Heart left ventricle (tissue), 16 donors: ENCODE data around the gene KIFC1. TPM values are rescaled to one million over a fixed set of nuclear protein-coding genes. Genes with fewer than 3 reads are reported as not detected.

Experiments
- ATAC-seq, 4 donors: fragments of 200-7000 bp; cut with Tn5 transposase; one replicate each; pipeline ENCODE4 v1.9.1; 2020 to 2022; ENCODE audit warnings: moderate library complexity in 4 of 4, mild to moderate bottlenecking in 3 of 4, moderate number of reproducible peaks in 1 of 4
- DNase-seq, 5 donors: peaks; one replicate each; pipeline ENCODE4 v3.0.0-alpha.2; 2020
- H3K27ac ChIP-seq, 12 donors: fragments of 200-600 bp; sonication (generic) in 4 of 12; one replicate each; pipeline versions ENCODE4 v1.5.0 to v1.8.0; 2016 to 2022; ENCODE audit warnings: mild to moderate bottlenecking in 2 of 12
- H3K27me3 ChIP-seq, 9 donors: fragments of 200-600 bp; sonication (generic) in 2 of 9; one replicate each; pipeline versions ENCODE4 v1.5.1 to v1.8.0; 2016 to 2022; ENCODE audit warnings: mild to moderate bottlenecking in 3 of 9
- H3K36me3 ChIP-seq, 9 donors: fragments of 200-600 bp; sonication (generic) in 2 of 9; one replicate each; pipeline versions ENCODE4 v1.5.0 to v1.8.0; 2018 to 2022; ENCODE audit warnings: mild to moderate bottlenecking in 2 of 9
- H3K4me1 ChIP-seq, 12 donors: fragments of 200-600 bp; sonication (generic) in 4 of 12; one replicate each; pipeline versions ENCODE4 v1.5.0 to v1.8.0; 2016 to 2022; ENCODE audit warnings: mild to moderate bottlenecking in 3 of 12
- H3K4me3 ChIP-seq, 12 donors: fragments of 200-600 bp; sonication (generic) in 4 of 12; one replicate each; pipeline versions ENCODE4 v1.5.0 to v1.8.0; 2017 to 2022; ENCODE audit warnings: mild to moderate bottlenecking in 9 of 12, moderate library complexity in 4 of 12
- H3K9me3 ChIP-seq, 12 donors: fragments of 200-600 bp; sonication (generic) in 4 of 12; one replicate each; pipeline versions ENCODE4 v1.5.0 to v1.8.0; 2016 to 2022; ENCODE audit warnings: mild to moderate bottlenecking in 1 of 12
- CTCF ChIP-seq, 12 donors: fragments of 200-600 bp; sonication (generic) in 4 of 12; IDR thresholded peaks; one replicate each; pipeline versions ENCODE4 v1.5.0 to v1.8.0; 2018 to 2022; ENCODE audit warnings: antibody characterized with exemption in 12 of 12, mild to moderate bottlenecking in 5 of 12
- POLR2A ChIP-seq, 2 donors: fragments of 450-650 bp; IDR thresholded peaks; one replicate each; pipeline ENCODE4 v1.6.1; 2017; ENCODE audit warnings: antibody characterized with exemption in 2 of 2, mild to moderate bottlenecking in 2 of 2, moderate library complexity in 2 of 2
- WGBS, 4 donors: extraction: QIAGEN DNeasy Blood & Tissue Kit in 2 of 4; methylation state at CpG; one replicate each; pipeline versions ENCODE4 v1.1.5 to v1.1.7; 2013 to 2018; 5-methylcytosine and 5-hydroxymethylcytosine counted together
- intact Hi-C, 10 donors: fragments of 100-400 bp; cut with DNase I; formaldehyde crosslinking; loops; one replicate each; pipeline versions ENCODE4 v1.11.1 to v1.14.2; 2022
- polyA plus RNA-seq, 2 donors: library from polyadenylated mRNA; stranded (reverse); fragments of 200-250 nt; gene quantifications; one replicate each; pipeline ENCODE4 v1.2.3, GENCODE V29; 2013
- total RNA-seq, 9 donors: library from RNA; depleted of rRNA in 2 of 9; stranded (reverse); fragments of >200 nt in 2 of 9; fragmentation: NEBNext Ultra II Directional in 3 of 9; extraction: Animal tissue kit (Norgen Biotek cat#: 25700) in 3 of 9; gene quantifications; one replicate each; pipeline versions ENCODE4 v1.1.0 to v1.2.4, GENCODE V29; 2016 to 2023
- donor health status: ischemic (EF 13 %, LVEDD 7.1; RV severe dilation, severe dysfunction).
- donor health status: healthy with polysubstance abuse.
- donor health status: DM: no; HTN: yes; CAD: no.
- donor health status: DM: no; HTN: no; CAD: no.
- donor health status: ischemic (EF 25% LVEDD 6.9; RV normal size, moderate dysfunction).
- donor health status: ischemic (EF 25% LVEDD 5.7; RV mildly dilated, moderate dysfunction).
- donor health status: healthy.
- donor health status: DM: yes; HTN: yes; CAD: no.
- donor health status: ischemic (EF 35%, LVEDD 5.7; RV mildly dilated, moderate dysfunction).
- donor health status: nonischemic (EF 11% LVEDD 7.7; RV severe dilation, severe dysfunction).
- donor health status: DM: yes; HTN: yes; CAD: no.
- donor health status: PGD.
- donor health status: ischemic (EF 29% LVEDD 5.4; RV normal size, mild dysfunction).
- donor health status: nonischemic (EF 23%, LVEDD 6.1; RV moderate dilation, normal function).

The KIFC1 gene
- total and polyA plus RNA-seq, 11 donors = 0.04 to 7.0 (median 0.69) TPM; not detected in 3

DNA sequence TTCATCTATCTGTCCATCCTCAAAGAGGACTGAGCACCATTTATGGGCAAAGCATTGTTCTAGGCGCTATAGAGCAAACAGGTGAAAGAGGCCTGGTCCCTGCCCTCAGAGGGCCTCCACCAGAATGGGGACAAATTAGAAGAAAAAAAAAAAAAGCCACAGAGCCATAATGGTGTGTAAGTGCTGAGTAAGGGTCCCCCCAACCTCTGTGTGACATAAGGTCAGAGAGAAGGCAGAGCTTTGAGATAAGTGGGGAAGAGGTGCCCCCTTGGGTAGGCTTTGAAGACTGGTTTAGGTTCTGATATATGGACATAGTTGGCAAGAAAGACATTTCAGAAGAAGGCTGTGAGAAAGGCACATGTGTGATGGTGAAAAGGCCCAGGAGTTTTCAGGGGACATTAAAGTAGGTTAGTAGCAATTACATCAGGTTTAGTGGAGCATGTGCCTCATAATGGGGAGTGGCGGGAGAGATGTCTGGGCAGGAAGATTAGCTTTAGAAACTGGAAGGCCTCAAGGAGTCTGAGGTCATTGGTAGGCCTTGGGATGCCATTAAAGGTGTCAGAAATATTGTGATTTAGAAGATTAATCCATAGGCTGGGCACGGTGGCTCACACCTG is 47.5 kb downstream of the KIFC1 start:
- WGBS, 4 donors = 95 to 99% (median 96%) methylated on average over 3 of the region's 3 CpGs
- Histone ChIP-seq H3K9me3 (no peaks in the 10 kb centered on the region), H3K4me1 (peaks cover 0 to 10% (median 3%) of the 10 kb centered on the region in 12 donors), H3K4me3 (no peak overlapping the region), H3K27me3 (no peaks in the 10 kb centered on the region), H3K36me3 (peaks cover 0 to 74% (median 57%) of the 10 kb centered on the region in 9 donors), H3K27ac (no peak overlapping the region)
- TF ChIP-seq POLR2A (IDR thresholded peaks at IDR 0.05) (no peak), CTCF (IDR thresholded peaks at IDR 0.05) (no peak)
- intact Hi-C loops = no loop called here
- ATAC-seq = no peak
- no peak for DNase-seq

DNA sequence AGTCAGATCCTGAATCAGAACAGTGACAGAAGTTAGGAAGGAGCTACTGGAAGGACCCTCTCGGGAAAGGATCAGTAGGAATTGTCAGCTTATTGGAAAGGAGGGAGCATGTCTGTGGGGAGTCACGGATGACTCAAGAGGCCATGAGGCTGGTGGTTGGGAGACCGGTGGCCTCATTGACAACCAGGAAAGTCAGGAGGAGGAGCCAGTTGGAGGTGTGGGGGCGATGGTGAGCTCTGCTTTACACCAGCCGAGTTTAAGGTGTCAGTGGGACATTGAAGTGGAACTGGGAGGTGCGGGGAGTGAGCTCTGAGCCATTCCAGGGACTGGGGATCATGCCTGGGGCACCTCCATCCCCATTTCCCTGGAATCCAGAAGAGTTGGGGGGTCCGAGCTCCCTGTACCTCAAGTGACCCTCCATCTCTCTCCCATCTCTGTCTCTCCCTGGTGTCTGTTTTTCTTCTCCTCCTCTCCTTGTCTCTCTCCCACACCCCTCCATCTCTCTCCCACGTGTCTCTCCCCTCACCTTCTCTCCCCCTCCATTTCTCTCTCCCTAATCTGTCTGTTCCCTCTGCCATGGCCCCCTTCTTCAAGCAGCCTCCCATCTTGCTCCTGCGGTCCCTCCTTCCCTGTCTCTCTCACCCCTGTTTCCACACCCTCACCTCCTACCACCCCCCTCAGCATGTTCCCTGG is 48.5 kb downstream of the KIFC1 start:
- DNase-seq = no peak
- no peak overlapping the region for H3K27ac ChIP-seq
- 74 to 81% (median 78%) methylated on average over 9 of the region's 9 CpGs for WGBS, 4 donors
- no peaks in the 10 kb centered on the region for H3K9me3 ChIP-seq
- no peak for TF ChIP-seq POLR2A (IDR thresholded peaks at IDR 0.05)
- TF ChIP-seq CTCF (IDR thresholded peaks at IDR 0.05) = no peak
- ATAC-seq = no peak
- intact Hi-C loops = no loop called here
- peaks cover 0 to 83% (median 67%) of the 10 kb centered on the region in 9 donors for H3K36me3 ChIP-seq
- H3K4me3 ChIP-seq = no peak overlapping the region
- H3K4me1 ChIP-seq = peaks cover 0 to 15% (median 0%) of the 10 kb centered on the region in 12 donors
- H3K27me3 ChIP-seq = no peaks in the 10 kb centered on the region

DNA sequence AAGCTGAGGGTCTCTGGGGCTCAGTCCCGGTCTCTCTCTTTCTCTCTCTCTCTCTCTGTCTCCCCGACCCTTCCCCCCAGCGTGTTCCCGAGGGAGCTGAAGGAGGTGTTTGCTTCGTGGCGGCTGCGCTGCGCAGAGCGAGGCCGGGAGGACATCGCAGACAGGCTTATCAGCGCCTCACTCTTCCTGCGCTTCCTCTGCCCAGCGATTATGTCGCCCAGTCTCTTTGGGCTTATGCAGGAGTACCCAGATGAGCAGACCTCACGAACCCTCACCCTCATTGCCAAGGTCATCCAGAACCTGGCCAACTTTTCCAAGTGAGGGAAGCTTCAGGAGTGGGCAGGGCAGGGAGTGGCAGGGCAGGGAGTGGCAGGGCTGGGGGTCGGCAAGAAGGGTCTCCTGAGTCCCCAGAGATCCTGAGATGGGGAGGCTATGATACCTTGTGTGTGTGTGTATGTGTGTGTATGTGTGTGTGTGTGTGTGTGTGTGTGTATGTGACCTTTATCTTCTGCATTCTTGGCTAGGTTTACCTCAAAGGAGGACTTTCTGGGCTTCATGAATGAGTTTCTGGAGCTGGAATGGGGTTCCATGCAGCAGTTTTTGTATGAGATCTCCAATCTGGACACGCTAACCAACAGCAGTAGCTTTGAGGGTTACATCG is 49.2 kb downstream of the KIFC1 start:
- no peak overlapping the region for H3K4me3 ChIP-seq
- H3K9me3 ChIP-seq = no peaks in the 10 kb centered on the region
- H3K27ac ChIP-seq = no peak overlapping the region
- intact Hi-C loops = no loop called here
- no peak for DNase-seq
- TF ChIP-seq POLR2A (IDR thresholded peaks at IDR 0.05) = no peak
- TF ChIP-seq CTCF (IDR thresholded peaks at IDR 0.05) = no peak
- no peak for ATAC-seq
- H3K27me3 ChIP-seq = no peaks in the 10 kb centered on the region
- H3K4me1 ChIP-seq = peaks cover 0 to 20% (median 0%) of the 10 kb centered on the region in 12 donors
- H3K36me3 ChIP-seq = peaks cover 0 to 83% (median 64%) of the 10 kb centered on the region in 9 donors
- WGBS, 4 donors = 76 to 82% (median 79%) methylated on average over 19 of the region's 19 CpGs

DNA sequence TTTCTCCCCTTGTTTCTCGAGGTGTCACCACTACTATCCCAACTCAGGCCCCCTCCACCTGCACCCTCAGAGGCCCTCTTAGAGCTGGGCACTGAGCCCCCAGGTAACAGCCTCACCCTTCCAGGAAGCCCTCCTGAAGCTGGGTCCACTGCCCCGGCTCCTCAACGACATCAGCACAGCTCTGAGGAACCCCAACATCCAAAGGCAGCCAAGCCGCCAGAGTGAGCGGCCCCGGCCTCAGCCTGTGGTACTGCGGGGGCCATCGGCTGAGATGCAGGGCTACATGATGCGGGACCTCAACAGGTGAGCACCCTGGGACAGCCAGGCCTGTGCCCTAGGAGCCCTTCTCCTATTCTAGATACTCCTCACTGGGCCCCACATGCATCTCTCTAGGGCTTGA is 49.8 kb downstream of the KIFC1 start:
- Histone ChIP-seq H3K4me1 (peaks cover 0 to 25% (median 0%) of the 10 kb centered on the region in 12 donors), H3K27ac (no peak overlapping the region), H3K4me3 (no peak overlapping the region), H3K36me3 (peaks cover 0 to 83% (median 57%) of the 10 kb centered on the region in 9 donors), H3K9me3 (no peaks in the 10 kb centered on the region), H3K27me3 (no peaks in the 10 kb centered on the region)
- no peak for DNase-seq
- ATAC-seq = no peak
- whole genome bisulfite sequencing, 4 donors = 94 to 96% (median 95%) methylated on average over 4 to 9 of the region's 9 CpGs
- intact Hi-C loops = no loop called here
- TF ChIP-seq CTCF (IDR thresholded peaks at IDR 0.05) (no peak), POLR2A (IDR thresholded peaks at IDR 0.05) (no peak)
